GM12801 (cell line): ENCODE data around the gene PLCE1.

Experiments
- TF ChIP-seq, protein P1 (sequence below): IDR thresholded peaks from one replicate; pipeline ENCODE4 v1.5.1; 2011; ENCODE audit warnings: control low read depth; ENCODE audit not compliant: insufficient read length; ENCODE audit errors: extremely low read depth

Gene PLCE1

DNA sequence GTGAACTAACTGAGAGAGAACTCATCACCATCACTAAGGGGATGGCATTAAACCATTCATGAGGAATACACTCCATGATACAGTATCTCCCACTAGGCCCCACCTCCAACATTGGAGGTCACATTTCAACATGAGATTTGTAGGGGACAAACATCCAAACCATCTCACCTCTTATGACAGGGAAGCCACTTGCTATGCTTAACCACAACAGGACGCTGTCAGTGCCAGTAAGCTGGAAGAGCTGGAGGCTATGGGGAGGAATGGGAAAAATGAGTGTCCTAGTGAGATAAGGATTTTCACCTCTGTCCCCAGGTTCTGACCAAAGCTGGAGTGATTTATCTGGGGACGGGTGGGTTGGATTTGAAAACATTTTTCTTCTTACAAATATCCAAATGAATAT, 17.6 kb downstream of the PLCE1 start:
- TF ChIP-seq, protein P1, sequence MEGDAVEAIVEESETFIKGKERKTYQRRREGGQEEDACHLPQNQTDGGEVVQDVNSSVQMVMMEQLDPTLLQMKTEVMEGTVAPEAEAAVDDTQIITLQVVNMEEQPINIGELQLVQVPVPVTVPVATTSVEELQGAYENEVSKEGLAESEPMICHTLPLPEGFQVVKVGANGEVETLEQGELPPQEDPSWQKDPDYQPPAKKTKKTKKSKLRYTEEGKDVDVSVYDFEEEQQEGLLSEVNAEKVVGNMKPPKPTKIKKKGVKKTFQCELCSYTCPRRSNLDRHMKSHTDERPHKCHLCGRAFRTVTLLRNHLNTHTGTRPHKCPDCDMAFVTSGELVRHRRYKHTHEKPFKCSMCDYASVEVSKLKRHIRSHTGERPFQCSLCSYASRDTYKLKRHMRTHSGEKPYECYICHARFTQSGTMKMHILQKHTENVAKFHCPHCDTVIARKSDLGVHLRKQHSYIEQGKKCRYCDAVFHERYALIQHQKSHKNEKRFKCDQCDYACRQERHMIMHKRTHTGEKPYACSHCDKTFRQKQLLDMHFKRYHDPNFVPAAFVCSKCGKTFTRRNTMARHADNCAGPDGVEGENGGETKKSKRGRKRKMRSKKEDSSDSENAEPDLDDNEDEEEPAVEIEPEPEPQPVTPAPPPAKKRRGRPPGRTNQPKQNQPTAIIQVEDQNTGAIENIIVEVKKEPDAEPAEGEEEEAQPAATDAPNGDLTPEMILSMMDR, result no peak

DNA sequence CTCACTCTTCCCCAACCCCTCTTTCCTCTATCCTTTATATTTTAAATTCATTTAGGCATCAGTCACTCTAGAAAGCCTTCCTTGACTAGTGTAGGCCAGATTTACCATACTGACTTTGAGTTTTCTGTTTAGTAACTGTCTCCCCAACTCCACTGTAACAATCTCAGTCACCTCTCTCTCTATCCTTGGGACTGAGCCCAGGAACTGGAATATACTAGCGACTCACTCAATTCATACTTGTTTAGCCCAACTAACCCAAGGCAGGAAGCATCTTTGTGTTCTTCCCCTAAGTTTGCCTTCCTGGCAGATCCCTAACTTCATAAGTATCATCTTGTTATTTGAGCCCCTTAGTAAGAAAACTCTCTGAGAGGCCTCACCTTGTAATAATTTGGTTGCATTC, 19.1 kb downstream of the PLCE1 start:
- TF ChIP-seq, protein P1, result no peak

DNA sequence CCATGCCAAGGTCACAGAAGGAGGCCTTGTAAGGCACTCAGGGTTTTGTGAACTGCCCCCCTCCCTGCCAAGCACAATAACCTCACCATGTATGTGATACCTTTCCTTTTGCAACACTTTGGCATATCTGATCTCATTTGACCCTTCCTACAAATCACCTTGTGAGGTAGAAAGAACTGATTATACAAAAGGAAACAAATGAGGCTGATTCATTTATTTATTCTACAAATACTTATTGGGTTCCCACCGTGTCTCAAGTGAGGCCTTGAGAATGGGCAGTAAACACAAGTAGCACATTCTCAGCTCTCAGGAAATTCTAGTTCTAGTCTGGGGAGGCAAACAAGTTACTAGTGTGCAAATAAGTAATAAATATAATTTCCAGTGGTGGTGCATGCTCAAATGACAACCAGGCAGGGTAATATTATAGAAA, 19.6 kb downstream of the PLCE1 start:
- TF ChIP-seq, protein P1, result no peak

DNA sequence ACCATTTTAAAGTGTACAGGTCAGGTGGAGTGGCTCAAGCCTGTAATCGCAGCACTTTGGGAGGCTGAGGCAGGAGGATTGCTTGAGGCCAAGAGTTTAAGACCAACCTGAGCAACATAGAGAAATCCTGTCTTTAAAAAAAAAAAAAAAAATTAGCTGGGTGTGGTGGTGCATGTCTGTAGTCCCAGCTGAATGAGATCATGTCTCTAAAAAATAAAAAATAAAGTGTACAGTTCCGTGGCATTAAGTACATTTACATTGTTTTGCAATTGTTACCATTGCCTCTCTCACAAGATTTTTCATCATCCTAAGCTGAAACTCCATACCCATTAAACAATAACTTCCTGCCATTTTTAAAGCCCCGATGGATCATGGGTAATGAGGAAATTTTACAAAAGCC, 20.6 kb downstream of the PLCE1 start:
- TF ChIP-seq, protein P1, result no peak

DNA sequence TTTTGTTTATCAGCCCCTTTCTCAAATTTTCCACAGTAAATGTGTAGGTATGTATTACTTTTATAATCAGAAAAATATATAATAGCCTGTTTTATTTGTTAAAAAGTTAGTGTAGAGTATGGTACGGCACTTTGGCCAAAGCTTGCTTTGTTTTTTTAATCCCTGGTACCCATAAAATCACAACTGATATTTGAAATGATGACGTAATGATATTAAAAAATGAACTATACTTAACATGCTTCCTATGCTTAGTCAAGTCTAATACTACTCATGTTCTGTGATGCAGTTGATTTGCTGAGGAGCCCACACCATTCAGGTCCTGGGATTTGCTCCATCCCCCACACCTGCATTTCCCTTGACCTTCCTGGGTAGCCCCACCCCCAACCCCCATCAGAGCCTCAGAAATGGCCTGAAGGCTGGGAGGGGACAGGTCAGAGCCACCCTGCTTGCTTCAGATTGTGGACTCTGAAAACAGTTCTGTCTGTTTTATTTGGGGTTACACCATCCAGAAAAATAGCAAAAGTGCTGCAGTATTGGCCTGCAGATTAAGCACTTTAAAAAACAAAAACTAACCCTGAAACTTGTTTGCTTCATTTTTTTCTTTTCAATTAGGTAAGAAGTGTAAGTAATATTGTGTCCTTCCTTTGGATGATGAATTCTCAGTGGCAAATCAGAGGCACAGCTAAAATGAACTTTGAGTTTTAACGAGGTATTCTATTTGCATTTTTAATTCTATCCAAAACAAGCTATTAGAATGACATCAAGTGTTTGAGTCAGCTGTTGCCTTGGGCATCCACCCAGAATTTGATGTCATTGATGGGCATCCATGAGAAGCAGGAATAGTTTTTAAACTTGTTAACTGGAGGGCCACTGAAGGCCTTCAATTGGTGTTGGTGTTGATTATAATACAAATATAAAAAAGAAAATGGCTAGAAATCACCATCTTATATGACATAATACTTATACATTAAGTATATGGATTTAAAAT, 23.3 kb downstream of the PLCE1 start:
- TF ChIP-seq, protein P1, result no peak

DNA sequence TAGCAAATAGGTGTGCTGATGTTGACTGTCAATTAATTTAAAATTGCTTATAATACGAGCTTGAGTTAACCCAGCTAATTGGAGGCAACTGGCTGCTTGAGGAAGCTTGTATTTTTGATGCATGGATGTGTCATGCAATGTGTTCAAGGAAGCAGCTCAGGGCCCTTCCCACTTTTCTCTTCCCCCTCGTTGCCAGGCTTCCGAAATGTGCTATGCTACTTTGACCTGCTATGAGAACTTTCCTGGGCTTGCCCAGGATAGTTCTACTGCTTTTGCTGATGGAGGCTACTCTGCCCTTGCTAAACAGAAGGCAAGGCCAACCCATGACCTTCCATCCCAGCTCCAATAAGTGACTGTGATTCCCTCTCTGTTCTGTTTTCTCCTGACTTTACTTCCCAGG, 24.4 kb downstream of the PLCE1 start:
- TF ChIP-seq, protein P1, result no peak

DNA sequence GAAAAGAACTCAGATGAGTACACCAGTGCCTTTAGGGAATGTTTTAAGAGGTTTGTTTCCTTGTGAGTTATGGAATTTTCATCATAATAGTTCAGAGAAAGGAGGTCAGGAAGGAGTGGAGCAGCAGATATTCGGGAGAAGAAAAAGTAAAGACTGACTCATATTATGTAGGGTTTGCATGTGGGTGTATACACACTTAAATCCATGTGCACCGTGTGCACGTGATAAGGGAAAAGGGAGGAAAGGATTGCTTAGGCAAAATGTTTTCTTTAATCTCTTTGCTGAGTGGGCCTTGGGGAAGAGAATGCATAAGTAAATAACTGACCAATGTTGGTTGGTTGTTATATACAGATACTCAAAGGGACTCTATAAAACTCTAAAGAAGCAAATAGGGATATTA, 30.2 kb downstream of the PLCE1 start:
- TF ChIP-seq, protein P1, result no peak
